Stimulated activated CD4-positive, alpha-beta T cell treated with anti-CD3 and anti-CD28 coated beads, TNF-alpha, amount 100 ng/mL, for 4 hours (primary cell): ENCODE measurements around the gene HLA-DQA2.
"Not testable (repeated sequence)": the region's sequence is repeated elsewhere in the genome, so short reads cannot be mapped to it uniquely, and the experiment has no call there.

Source experiments
- DNase-seq, 3 experiments: peaks; one replicate each; pipeline ENCODE4 v3.0.0-alpha.2; 2020; ENCODE audit warnings: low read depth in 3 of 3

HLA-DQA2 gene

DNA sequence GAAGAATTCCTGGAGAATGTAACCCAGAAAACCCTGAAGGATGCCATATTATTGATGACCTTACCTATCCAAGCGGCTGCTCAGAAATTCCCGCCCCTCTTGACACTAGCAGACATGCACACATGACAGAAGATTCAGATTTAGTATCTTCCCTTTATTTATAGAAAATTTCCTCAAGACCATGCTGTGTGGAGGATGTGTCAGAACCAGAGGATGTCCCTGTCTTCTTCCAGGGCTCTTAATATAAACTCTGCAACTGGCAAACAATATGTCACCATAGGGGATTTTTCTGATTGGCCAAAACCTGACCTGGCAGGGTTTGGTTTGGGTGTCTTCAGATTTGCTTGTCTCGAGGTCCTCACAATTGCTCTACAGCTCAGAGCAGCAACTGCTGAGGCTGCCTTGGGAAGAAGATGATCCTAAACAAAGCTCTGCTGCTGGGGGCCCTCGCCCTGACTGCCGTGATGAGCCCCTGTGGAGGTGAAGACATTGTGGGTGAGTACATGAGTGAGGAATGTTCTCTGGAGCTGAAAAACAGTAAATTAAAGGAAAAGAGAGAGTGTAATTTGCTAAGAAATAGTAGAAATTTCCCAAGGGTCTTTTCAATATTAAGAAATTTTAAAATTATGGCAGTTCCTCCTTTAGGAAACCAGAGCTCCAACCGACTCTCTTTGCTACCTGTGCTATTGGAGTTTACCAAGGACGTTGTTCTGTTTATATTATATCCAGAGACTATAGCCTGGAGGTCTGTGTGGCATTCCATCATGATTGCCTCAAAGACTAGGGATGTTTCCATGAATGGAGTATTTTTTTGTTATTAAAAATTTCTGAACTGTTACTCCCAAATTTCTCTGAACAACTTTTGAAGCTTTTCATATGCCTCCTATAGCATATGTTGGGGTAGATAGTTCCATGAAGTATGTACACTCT is at the start of gene HLA-DQA2:
TSS of gene HLA-DQA2 (plus strand) at position 361 of the 930 bp plus-strand sequence. CDS start at position 414, 53 bp downstream.
- no peak for DNase-seq

DNA sequence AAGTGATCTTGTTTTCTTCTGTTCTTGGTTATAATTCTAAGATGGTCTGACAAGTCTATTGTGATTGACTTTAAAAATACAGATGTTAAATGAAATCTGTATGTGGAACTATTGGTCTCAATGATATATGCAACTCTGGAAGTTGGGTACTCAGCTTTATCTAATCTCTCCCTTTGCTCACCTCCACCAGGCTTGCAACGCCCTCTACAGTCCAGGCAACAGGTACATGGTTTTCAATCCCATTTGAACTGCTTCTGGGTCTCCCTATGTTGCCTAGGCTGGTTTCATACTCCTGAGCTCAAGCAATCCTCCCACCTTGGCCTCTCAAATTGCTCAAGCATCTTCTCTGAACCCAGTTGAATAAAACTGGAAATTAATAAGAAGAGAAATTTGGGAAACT is 49.2 kb upstream of the HLA-DQA2 start:
- DNase-seq: peak in 2 of 3 experiments; percentile 21 to 44

DNA sequence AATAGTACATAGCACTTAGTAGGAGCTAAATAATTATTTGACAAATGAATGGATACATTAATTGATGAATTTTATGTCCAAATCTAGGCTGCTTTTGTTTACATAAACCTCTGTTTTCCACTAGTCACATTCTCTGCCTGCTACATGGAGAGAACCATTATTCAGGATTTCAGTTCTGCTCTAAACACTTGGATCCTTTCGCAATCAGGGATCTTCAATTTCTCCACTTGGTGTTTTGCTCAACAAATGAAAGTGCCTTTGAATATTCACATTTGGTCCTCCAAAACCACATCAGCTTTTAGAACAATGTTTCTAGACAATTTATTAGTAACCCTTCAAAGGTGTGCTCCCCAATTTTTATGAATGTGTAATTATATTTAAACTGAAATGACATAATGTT is 44.2 kb upstream of the HLA-DQA2 start:
- no peak for DNase-seq

DNA sequence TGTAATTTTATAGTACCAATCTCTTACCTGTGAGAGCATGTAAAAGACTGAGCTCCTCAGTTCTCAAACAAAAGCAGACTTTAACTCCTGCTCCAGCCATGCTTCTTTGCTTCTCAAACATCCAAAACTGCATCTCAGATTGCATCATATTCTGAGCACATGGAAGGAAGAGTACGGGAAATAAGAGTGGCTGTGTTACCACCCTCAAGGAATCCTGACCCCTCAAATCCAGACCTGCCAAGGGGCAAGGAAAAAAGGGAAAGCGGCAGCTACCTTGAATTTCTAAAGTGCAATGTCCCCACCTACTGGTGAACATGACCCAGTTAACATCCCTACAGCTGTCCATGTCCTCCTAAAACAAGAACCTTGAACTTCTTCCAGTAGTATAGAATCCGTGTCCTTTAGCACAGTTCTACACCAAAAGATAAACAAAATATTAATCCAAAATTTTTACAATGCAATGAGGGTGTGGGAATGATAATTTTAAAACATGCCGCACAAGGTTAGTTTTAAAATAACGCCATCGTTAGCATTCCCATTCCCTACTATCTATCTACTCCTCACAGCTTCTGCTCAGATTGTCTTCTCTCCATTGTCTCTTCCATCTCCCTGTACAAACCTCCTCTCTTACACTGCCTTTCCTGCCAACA is 40.7 kb upstream of the HLA-DQA2 start:
- DNase-seq: peak in 1 of 3 experiments; percentile 2

DNA sequence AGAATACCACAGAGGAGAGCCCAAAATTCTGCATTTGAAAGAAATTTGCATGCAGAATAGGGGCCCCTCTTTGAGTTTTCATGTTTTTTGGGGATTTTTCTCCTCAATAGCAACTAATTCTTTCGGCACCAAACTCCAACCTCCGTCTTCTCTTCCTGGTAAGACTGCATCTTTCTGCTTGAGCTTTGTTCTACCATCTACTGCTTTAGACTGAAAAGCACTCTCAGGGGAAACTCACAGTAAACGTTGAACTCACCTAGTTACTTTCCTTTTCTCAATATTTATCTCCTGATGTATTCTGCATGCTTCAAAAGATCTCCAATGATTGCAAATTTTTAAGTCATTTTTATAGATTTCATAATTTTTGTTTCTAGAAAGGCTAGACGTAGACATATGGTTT is 37.8 kb upstream of the HLA-DQA2 start:
- no peak for DNase-seq

DNA sequence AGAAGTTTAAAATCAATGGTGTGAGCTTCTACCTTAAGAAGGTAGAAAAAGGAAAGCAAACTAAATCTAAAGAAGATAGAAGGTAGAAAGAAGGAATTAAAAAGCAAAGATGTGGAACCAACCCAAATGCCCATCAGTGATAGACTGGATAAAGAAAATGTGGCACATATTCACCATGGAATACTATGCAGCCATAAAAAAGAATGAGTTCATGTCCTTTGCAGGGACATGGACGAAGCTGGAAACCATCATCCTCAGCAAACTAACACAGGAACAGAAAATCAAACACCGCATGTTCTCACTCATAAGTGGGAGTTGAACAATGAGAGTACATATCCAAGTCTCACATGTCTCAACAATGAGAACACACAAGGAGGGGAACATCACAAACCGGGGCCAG is 36.0 kb upstream of the HLA-DQA2 start:
- DNase-seq: not testable (repeated sequence)

DNA sequence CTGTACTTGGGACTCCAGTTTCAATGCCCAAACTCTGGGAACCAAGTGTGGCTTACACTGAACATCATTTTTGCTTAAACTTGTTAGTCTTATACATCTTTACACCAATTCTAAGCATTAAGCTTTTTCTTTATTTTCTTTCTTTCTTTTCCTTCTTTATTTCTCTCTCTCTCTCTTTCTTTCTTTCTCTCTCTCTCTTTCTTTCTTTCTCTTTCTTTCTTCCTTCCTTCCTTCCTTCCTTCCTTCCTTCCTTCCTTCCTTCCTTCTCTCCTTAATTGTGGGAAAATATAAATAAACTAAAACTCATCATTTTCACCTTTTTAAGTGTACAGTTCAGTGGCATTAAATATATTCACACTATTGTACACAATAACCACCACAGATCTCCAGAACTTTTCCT is 31.6 kb upstream of the HLA-DQA2 start:
- DNase-seq: no peak

DNA sequence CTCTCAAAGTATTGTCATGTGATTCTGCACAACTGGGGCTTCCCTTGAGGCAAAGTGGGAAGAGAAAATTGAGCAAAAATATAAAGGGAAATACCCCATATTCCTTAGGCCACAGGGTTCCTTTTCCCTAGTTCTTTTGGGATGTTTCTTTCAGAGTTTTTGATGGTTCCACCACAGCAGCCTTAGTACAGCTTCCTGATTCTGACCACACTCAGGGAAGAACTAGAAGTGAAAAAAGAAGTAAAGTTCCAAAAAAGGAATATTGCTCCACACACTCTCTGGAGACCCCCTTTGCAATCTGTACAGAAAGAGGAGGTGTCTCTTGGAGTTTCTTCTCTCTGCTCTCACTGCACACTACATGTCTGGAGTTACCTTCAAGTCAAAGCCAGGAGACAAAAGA is 27.9 kb upstream of the HLA-DQA2 start:
- no peak for DNase-seq

DNA sequence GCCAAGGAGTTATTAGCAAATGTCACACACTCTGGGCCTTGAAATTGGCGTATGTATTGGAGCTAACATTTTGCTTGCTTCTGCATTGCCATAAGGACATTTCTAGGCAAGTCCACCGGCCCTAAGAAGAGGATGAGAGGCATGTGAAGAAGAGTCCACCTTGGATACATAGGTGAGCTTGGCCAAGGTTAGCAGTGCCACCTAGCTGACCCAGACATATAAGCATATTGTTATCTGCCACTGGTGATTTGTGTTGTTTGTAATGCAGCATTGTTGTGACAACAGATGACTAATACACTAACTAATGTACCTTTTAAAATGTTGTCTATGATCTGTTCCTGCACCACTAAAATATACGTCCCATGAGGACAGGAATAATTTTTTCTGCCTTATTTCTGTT is 24.8 kb upstream of the HLA-DQA2 start:
- no peak for DNase-seq

DNA sequence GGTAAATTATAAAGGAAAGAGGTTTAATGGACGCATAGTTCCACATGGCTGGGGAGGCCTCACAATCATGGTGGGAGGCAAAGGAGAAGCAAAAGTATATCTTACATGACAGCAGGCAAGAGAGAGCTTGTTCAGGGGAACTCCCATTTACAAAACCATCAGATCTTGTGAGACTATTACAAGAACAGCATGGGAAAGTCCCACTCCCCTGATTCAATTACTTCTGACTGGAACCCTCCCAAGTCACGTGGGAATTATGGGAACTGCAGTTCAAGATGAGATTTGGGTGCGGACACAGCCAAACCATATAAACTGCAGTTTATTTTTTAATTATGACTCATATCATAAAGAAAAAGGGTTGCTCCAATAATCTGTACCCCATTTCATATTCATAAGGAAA is 22.3 kb upstream of the HLA-DQA2 start:
- no peak for DNase-seq

DNA sequence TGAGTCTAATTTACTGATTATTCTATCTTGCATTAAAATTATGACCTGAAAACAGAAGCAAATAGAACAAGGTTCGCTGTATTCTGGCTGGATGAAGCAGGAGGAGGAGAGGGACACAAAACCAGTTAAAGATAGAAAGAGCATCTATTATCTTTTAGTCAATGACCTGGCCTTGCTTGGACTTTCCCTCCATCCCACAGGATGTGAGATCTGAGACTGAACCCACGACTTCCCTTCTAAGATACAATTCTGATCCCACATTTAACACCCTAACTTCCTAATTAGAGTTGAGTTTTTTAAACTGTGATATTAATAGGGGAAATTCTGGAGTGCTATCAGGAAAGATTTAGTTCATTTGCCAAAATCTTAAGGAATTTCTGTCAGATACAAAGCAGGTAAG is 3.1 kb upstream of the HLA-DQA2 start:
- no peak for DNase-seq

DNA sequence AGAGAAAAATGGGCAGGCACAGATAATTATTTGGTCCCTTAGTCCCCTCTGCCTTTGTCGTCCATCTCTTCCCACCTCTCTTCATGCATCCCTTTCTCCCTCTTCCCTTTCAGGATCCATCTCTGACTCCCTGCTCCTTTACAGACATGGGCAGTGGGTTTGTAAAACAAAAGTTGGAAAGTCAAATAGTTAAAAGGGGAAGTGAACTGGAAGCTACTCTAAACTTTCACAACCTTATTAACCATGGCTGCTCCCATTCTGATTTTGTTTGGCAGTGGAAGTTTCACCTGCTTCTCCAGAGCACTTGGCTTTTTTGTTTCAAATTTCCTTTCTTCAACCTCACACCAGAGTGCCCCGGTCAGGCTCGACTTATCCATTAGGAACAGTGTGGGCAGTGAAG is 1.2 kb downstream of the HLA-DQA2 start:
- DNase-seq: no peak

DNA sequence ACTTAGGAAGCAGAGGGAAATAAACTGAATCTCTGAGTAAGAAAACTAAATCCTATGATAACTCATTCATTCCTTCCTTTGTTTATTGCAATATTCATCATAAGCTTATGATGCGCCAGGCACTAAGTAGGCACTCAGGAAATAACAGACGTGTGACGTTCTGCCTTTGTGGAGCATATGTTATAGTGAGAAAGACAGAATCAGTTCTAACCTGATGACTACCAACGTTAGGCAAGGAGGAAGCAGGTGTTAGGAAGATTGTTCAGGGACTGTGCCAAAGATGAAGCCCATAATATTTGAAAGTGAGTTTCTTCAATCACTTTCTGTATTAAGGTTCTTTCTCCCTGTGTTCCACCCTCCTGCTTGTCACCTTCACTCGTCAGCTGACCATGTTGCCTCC is 3.6 kb downstream of the HLA-DQA2 start:
- no peak for DNase-seq

DNA sequence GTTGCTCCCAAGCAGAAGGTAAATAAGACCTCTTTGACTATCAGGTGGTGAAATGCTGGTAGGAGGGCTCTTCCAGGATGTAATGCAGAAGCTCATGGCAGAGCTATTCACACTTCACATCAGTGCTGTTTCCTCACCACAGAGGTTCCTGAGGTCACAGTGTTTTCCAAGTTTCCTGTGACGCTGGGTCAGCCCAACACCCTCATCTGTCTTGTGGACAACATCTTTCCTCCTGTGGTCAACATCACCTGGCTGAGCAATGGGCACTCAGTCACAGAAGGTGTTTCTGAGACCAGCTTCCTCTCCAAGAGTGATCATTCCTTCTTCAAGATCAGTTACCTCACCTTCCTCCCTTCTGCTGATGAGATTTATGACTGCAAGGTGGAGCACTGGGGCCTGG is 4.5 kb downstream of the HLA-DQA2 start:
- DNase-seq: not testable (repeated sequence)

DNA sequence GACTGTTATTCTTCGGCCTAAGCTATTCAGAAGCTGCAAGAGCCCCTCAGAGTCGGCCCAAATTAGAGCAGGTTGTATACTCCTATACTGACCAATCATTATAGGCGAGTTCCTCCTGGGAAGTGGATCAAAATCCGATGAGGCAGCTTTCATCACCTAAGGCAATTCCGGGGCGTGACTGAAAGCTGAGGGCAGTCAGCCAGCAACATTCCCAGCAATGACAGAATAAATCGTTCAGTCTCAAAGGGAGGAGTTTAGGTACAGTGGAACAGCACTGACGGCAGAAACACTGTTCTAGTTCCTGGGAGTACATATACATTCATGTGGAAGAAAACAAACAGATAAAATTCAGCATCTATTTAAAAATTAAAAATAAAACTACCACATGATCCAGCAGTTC is 11.4 kb downstream of the HLA-DQA2 start:
- DNase-seq: no peak

DNA sequence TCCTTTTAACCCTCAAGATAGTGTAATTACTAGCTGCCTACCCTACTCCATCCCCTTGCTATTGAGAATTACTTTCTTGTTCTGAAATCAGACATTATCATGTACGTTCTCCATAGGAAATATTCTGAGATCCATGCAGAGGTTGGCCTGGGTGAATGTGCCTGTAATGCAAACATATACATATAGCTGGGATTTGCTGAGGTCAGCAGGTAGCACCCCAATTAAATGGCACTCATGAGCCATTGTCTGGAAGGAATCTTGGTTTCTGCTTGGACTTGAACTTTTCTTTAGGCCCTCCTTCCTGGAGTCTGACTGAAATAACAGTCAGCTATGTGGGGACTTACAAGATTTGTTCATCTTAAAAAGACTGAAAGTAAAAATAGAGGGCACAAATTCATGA is 18.5 kb downstream of the HLA-DQA2 start:
- no peak for DNase-seq

DNA sequence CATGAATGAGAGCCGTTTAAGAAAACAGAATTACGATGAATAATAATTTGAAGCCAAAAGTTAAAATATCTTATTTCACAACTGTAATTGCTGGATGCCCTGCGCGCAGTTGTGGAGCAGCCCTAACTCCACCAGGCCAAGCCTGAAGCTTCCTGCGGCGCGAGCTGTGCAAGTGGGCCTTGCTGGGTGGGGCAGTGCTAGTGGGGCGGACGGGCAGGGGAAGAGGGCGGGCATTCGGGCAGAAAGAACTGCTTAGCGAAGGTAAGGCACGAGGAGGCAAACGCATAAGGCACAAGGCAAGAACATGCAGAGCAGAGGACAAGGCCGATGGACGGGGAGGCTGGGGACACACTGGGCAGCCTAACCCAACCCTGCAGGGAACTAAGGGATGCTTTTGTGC is 19.9 kb downstream of the HLA-DQA2 start:
- no peak for DNase-seq

DNA sequence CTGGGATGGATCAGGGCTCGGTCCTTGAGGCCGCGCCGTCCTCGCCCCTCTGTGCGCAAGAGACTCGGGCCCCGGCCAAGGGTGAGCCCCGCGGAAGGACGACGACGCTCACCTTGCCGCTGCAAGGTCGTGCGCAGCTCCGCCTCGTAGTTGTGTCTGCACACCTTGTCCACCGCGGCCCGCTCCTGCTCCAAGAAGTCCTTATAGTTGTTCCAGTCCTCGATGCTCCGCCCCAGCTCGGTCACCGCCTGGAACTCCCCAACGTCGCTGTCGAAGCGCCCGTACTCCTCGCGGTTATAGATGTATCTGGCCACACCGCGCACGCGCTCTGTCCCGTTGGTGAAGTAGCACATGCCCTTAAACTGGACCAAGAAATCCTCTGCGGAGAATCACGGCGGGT is 20.4 kb downstream of the HLA-DQA2 start:
- DNase-seq: no peak

DNA sequence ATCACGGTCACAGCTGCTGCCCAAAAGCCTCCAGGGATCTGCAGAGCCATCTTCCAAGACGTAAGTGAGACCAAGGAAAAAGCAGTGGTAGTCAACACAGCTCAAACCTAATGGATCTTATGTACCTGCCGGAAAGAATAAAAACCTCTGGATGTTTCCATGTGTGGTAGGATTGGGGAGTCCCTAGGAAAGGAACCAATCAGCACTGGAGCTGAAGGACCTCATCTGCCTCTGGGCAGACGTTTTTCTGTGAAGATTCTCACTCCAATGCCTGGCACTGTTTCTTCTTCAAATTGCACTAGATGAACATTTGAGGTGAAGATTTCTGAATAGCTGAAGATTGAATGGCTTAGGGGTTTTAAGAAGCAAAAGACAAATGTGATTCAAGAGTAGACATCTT is 22.2 kb downstream of the HLA-DQA2 start, which contains the start of gene HLA-DQB2:
TSS of gene HLA-DQB2 (minus strand) at position 112 of the 400 bp plus-strand sequence. CDS start at position 50, 62 bp downstream.
- no peak for DNase-seq

DNA sequence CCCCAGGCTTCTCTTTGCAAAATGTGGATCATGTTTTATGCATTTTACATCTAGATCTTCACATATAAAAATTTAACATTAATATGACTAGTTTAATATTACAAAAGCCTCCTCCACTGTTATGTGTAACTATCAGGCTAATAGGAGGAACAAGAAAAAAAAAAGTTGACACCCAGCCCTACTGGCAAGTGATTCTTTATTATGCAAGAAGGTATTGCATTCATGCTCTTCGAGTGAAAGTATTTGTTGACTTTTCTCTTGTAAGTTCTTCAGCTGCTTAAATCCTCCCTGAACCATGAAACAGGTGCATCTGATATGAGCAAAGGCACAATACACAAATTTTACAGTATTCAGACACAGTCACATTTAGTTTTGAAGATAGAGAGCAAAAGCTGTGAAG is 22.9 kb downstream of the HLA-DQA2 start:
- no peak for DNase-seq

DNA sequence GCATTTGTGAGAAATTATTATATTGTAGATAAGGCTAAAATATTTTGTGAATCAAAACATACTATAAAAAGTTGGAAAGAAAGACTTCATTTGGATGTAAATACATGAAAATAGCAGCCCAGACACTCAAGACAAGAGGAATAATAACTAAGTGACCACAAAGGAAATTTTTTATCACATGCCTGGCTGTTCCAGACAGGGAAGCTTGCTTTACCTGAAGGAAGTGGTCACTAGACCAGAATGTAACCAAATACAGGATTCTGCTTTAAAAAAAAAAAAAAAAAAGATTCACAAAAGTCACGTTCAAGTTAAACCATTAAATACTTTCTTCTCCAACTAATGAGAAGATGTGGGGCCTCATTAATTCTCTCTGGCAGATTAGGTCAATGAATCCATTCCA is 31.5 kb downstream of the HLA-DQA2 start:
- DNase-seq: no peak

DNA sequence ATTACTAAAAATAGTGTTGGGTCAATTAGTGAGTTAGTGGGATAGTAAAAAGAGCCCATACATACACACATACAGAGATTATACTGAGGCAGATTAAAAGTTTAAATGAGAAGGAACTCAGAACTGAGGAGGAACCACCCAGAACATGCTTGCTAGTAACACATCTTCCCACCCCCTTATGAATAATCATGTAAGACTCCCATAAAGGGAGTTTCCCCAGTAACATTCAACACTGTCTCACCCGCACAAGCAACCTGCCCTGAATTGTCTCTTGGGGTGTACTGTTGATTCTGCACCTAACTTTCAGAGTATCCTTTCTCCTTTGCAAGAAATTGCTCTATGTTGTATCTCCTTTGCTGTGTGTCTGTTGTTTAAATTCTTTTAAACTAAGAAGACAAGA is 33.2 kb downstream of the HLA-DQA2 start:
- no peak for DNase-seq

DNA sequence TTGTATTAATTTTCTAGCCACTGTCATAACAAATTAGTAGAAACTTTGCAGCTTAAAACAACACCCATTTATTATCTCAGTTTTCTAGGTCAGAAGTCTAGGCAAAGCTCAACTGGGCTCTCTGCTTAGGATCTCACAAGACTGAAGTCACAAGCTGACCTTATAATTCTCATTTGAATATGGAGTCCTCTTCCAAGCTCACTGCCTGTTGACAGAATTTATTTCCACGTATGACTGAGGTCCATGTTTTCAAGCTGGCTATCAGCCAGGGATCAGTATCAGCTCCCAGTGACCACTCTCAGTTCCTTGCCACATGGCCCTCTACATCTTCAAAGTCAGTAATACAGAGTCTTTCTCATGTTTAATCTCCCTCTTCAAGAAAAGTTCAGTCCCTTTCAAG is 33.9 kb downstream of the HLA-DQA2 start:
- no peak for DNase-seq
